HUES64 (cell line): Measurements from ENCODE around the gene CMIP.

Experiments used
- H3K27ac ChIP-seq: 2 replicates; pipeline ENCODE4 v1.7.0; 2013; ENCODE audit warnings: low read depth, low read length, inconsistent platforms
- H3K27me3 ChIP-seq: 2 replicates; pipeline ENCODE4 v1.6.1; 2013; ENCODE audit warnings: mild to moderate bottlenecking, low read length; ENCODE audit not compliant: insufficient read depth
- H3K36me3 ChIP-seq: 2 replicates; pipeline ENCODE4 v1.6.1; 2013; ENCODE audit warnings: mild to moderate bottlenecking, low read length; ENCODE audit not compliant: insufficient read depth
- H3K4me1 ChIP-seq: 2 replicates; pipeline ENCODE4 v1.6.1; 2013; ENCODE audit warnings: mild to moderate bottlenecking, low read length, moderate library complexity; ENCODE audit not compliant: insufficient read depth
- H3K4me3 ChIP-seq: 2 replicates; pipeline ENCODE4 v1.5.1; 2013; ENCODE audit warnings: mild to moderate bottlenecking, low read length, moderate library complexity
- H3K9ac ChIP-seq: 2 replicates; pipeline ENCODE4 v1.6.1; 2013; ENCODE audit warnings: mild to moderate bottlenecking, low read depth, low read length
- H3K9me3 ChIP-seq: 2 replicates; pipeline ENCODE4 v1.6.1; 2013; ENCODE audit warnings: low read depth, low read length; ENCODE audit not compliant: insufficient read depth
- WGBS: fragments of 150-250, 120-280 bp; methylation state at CpG from one replicate; pipeline ENCODE4 v1.1.7; 2013; ENCODE audit warnings: missing lambda C conversion rate; 5-methylcytosine and 5-hydroxymethylcytosine counted together

CMIP gene

GRCh38 chr16:81492965-81493754 lies 48.6 kb downstream of the CMIP start:
- Histone ChIP-seq H3K4me3 (no peak overlapping the region), H3K9me3 (no peaks in the 10 kb centered on the region), H3K27me3 (no peaks in the 10 kb centered on the region), H3K4me1 (peaks cover 16% of the 10 kb centered on the region), H3K36me3 (no peaks in the 10 kb centered on the region), H3K9ac (peak overlapping the region; percentile 44; the same call in 1 of the 2 replicates), H3K27ac (no peak overlapping the region)
- whole genome bisulfite sequencing = 90% methylated on average over 29 of the region's 29 CpGs

GRCh38 chr16:81493755-81494433 lies 49.3 kb downstream of the CMIP start:
- WGBS = 81% methylated on average over 22 of the region's 23 CpGs
- Histone ChIP-seq H3K27ac (no peak overlapping the region), H3K4me3 (no peak overlapping the region)

GRCh38 chr16:81494434-81494806 lies 49.8 kb downstream of the CMIP start:
- Histone ChIP-seq H3K36me3 (no peaks in the 10 kb centered on the region), H3K27me3 (no peaks in the 10 kb centered on the region), H3K4me3 (no peak overlapping the region), H3K27ac (no peak overlapping the region), H3K4me1 (peaks cover 16% of the 10 kb centered on the region), H3K9me3 (no peaks in the 10 kb centered on the region), H3K9ac (no peak overlapping the region)
- WGBS = 94% methylated on average over 10 of the region's 10 CpGs

More at GRCh38 chr16:81493755-81494433, 49.3 kb downstream of the CMIP start:
- H3K9me3 ChIP-seq = no peaks in the 10 kb centered on the region
- H3K36me3 ChIP-seq = no peaks in the 10 kb centered on the region
- peaks cover 16% of the 10 kb centered on the region for H3K4me1 ChIP-seq
- no peak overlapping the region; the same call in 1 of the 2 replicates for H3K9ac ChIP-seq
- no peaks in the 10 kb centered on the region for H3K27me3 ChIP-seq

GRCh38 chr16:81494888-81495287 lies 50.3 kb downstream of the CMIP start:
- Histone ChIP-seq H3K4me1 (peaks cover 16% of the 10 kb centered on the region), H3K9ac (no peak overlapping the region), H3K9me3 (no peaks in the 10 kb centered on the region), H3K4me3 (no peak overlapping the region), H3K27me3 (no peaks in the 10 kb centered on the region), H3K27ac (no peak overlapping the region), H3K36me3 (no peaks in the 10 kb centered on the region)
- 98% methylated on average over 4 of the region's 4 CpGs for WGBS

- 91% methylated on average over 17 of the region's 17 CpGs for WGBS
Observed at GRCh38 chr16:81495321-81496234, 51.0 kb downstream of the CMIP start.

GRCh38 chr16:81496321-81496720 lies 51.7 kb downstream of the CMIP start:
- no peak overlapping the region for H3K4me3 ChIP-seq
- 90% methylated on average over 7 of the region's 7 CpGs for WGBS
- no peaks in the 10 kb centered on the region for H3K27me3 ChIP-seq
- H3K27ac ChIP-seq = no peak overlapping the region
- H3K36me3 ChIP-seq = no peaks in the 10 kb centered on the region
- no peak overlapping the region for H3K9ac ChIP-seq
- no peaks in the 10 kb centered on the region for H3K9me3 ChIP-seq
- peaks cover 16% of the 10 kb centered on the region for H3K4me1 ChIP-seq

More at GRCh38 chr16:81495321-81496234, 51.0 kb downstream of the CMIP start:
- Histone ChIP-seq H3K9me3 (no peaks in the 10 kb centered on the region), H3K9ac (no peak overlapping the region), H3K4me3 (no peak overlapping the region), H3K36me3 (no peaks in the 10 kb centered on the region), H3K4me1 (peaks cover 16% of the 10 kb centered on the region), H3K27ac (no peak overlapping the region), H3K27me3 (no peaks in the 10 kb centered on the region)

- Histone ChIP-seq H3K9ac (no peak overlapping the region), H3K4me3 (no peak overlapping the region), H3K4me1 (peaks cover 16% of the 10 kb centered on the region), H3K9me3 (no peaks in the 10 kb centered on the region), H3K27ac (no peak overlapping the region), H3K36me3 (no peaks in the 10 kb centered on the region), H3K27me3 (no peaks in the 10 kb centered on the region)
- WGBS = 84% methylated on average over 6 of the region's 6 CpGs
Observed at GRCh38 chr16:81496742-81497141, 52.1 kb downstream of the CMIP start.

GRCh38 chr16:81497690-81498089 lies 53.1 kb downstream of the CMIP start:
- H3K9me3 ChIP-seq = no peaks in the 10 kb centered on the region
- H3K27ac ChIP-seq = no peak overlapping the region
- no peak overlapping the region for H3K4me3 ChIP-seq
- H3K4me1 ChIP-seq = peaks cover 10% of the 10 kb centered on the region
- 86% methylated on average over 10 of the region's 10 CpGs for WGBS
- H3K27me3 ChIP-seq = no peaks in the 10 kb centered on the region
- H3K9ac ChIP-seq = no peak overlapping the region
- no peaks in the 10 kb centered on the region for H3K36me3 ChIP-seq

- peaks cover 5% of the 10 kb centered on the region for H3K4me1 ChIP-seq
- no peaks in the 10 kb centered on the region for H3K27me3 ChIP-seq
- 84% methylated on average over 11 of the region's 11 CpGs for WGBS
- H3K9me3 ChIP-seq = no peaks in the 10 kb centered on the region
- H3K9ac ChIP-seq = no peak overlapping the region
- H3K4me3 ChIP-seq = no peak overlapping the region
- H3K27ac ChIP-seq = no peak overlapping the region
- H3K36me3 ChIP-seq = no peaks in the 10 kb centered on the region
Observed at GRCh38 chr16:81498351-81498750, 53.7 kb downstream of the CMIP start.

- WGBS = 87% methylated on average over 20 of the region's 20 CpGs
- Histone ChIP-seq H3K4me1 (no peaks in the 10 kb centered on the region), H3K27ac (no peak overlapping the region)
Observed at GRCh38 chr16:81499576-81500380, 55.2 kb downstream of the CMIP start.

More at GRCh38 chr16:81499576-81500380, 55.2 kb downstream of the CMIP start:
- no peaks in the 10 kb centered on the region for H3K9me3 ChIP-seq
- H3K4me3 ChIP-seq = no peak overlapping the region
- H3K27me3 ChIP-seq = no peaks in the 10 kb centered on the region
- no peak overlapping the region for H3K9ac ChIP-seq
- no peaks in the 10 kb centered on the region for H3K36me3 ChIP-seq
